Measurements from ENCODE around the gene STX11. TPM values are rescaled to one million over a fixed set of nuclear protein-coding genes. Genes with fewer than 3 reads are reported as not detected.

The STX11 gene
- total RNA-seq, 1 donor from 2014 or later: 26.4 TPM

DNA sequence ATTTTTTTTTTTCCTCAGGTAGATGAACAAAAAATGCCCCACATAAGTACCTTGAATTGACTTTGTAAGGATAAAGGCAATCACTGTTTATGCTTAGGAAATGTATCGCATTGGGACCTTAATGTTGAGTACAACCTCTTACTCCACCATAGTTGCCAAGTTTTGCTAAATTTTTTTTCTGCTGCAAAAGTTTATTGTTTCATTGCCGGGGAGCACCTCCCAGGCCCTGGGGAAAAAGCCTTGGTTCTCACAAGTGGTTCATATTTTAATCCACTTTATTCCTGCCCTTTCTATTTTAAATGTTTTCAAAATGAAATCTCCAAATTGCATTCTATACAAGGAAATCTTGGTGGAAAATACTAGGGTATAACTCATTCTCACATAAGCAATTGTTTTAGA lies 82.5 kb downstream of the STX11 start:
- ChIA-PET CTCF (no interaction called here), POLR2A (no interaction called here)
- ATAC-seq (ENCODE audit: low read depth): no peak
- no peak overlapping the region for H3K27ac Mint-ChIP-seq
- H3K27me3 Mint-ChIP-seq: peaks cover 4% of the 10 kb centered on the region
- no peaks in the 10 kb centered on the region for H3K9me3 Mint-ChIP-seq
- no peaks in the 10 kb centered on the region for H3K4me1 Mint-ChIP-seq
- TF ChIP-seq, protein P1, sequence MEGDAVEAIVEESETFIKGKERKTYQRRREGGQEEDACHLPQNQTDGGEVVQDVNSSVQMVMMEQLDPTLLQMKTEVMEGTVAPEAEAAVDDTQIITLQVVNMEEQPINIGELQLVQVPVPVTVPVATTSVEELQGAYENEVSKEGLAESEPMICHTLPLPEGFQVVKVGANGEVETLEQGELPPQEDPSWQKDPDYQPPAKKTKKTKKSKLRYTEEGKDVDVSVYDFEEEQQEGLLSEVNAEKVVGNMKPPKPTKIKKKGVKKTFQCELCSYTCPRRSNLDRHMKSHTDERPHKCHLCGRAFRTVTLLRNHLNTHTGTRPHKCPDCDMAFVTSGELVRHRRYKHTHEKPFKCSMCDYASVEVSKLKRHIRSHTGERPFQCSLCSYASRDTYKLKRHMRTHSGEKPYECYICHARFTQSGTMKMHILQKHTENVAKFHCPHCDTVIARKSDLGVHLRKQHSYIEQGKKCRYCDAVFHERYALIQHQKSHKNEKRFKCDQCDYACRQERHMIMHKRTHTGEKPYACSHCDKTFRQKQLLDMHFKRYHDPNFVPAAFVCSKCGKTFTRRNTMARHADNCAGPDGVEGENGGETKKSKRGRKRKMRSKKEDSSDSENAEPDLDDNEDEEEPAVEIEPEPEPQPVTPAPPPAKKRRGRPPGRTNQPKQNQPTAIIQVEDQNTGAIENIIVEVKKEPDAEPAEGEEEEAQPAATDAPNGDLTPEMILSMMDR (IDR thresholded peaks at IDR 0.05): no peak
- DNase-seq: no peak
- H3K4me3 Mint-ChIP-seq: no peak overlapping the region
- intact Hi-C loops (cut with micrococcal nuclease): no loop called here
- H3K36me3 Mint-ChIP-seq (ENCODE audit: low read depth): no peaks in the 10 kb centered on the region

DNA sequence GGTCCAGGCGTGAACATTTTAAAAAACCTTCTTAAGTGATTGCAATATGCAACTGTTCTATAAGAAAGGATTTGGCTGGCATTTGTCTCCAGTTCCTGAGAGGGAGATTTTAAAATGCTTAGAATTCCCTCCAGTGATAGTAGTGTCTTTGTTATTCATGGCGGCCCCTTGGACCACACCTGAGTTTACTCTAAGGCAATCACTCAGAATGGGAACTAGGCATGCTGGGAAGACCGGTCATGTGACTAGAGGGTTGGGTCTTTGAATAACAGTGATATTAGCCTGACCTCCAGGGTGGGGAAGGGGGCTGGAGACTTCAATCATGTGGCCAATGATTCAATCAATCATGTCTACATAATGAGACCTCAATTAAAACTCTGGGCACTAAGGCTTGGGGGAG lies 84.1 kb downstream of the STX11 start:
- H3K9me3 Mint-ChIP-seq: no peaks in the 10 kb centered on the region
- no peak overlapping the region for H3K27ac Mint-ChIP-seq
- H3K36me3 Mint-ChIP-seq (ENCODE audit: low read depth): no peaks in the 10 kb centered on the region
- no peak for DNase-seq
- CTCF ChIA-PET: no interaction called here
- TF ChIP-seq, protein P1 (IDR thresholded peaks at IDR 0.05): no peak
- POLR2A ChIA-PET: no interaction called here
- peaks cover 2% of the 10 kb centered on the region for H3K27me3 Mint-ChIP-seq
- no peak overlapping the region for H3K4me3 Mint-ChIP-seq
- ATAC-seq (ENCODE audit: low read depth): no peak
- H3K4me1 Mint-ChIP-seq: no peaks in the 10 kb centered on the region
- intact Hi-C loops (cut with micrococcal nuclease): no loop called here

DNA sequence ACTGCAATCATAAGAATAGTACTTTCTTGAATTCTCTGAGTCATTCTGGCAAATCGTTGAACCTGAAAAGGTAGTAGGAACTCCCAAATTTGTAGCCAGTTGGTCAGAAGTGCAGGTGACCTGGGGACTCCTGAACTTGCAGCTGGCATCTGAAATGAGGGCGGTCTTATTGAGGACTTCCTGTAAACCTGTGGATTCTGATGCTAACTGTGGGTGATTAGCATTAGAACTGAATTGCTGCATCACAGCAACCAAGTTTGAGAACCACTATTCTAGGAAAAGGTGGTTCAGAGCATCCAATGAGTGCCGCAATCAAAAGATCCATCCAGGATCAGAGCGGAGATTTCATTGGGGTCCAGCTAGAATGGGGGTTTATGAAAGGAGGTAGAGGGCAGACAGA lies 84.6 kb downstream of the STX11 start:
- CTCF ChIA-PET: no interaction called here
- intact Hi-C loops (cut with micrococcal nuclease): no loop called here
- TF ChIP-seq, protein P1 (IDR thresholded peaks at IDR 0.05): no peak
- POLR2A ChIA-PET: no interaction called here
- ATAC-seq (ENCODE audit: low read depth) (no peak), DNase-seq (no peak)
- Mint-ChIP-seq H3K27ac (no peak overlapping the region), H3K27me3 (no peaks in the 10 kb centered on the region), H3K9me3 (no peaks in the 10 kb centered on the region), H3K36me3 (ENCODE audit: low read depth) (no peaks in the 10 kb centered on the region), H3K4me3 (no peak overlapping the region), H3K4me1 (no peaks in the 10 kb centered on the region)

Other genes starting within 250 kb of the STX11 start
- gene PLAGL1, start 142.3 kb upstream of the STX11 start, total RNA-seq: 28.5 and 33.5 TPM in 2 replicates
- gene SF3B5, start 54.9 kb upstream of the STX11 start, total RNA-seq: 144 and 147 TPM in 2 replicates
- 52.2 and 53.5 TPM in 2 replicates for gene UTRN, start 134.8 kb downstream of the STX11 start, total RNA-seq

All from activated B cell treated with CpG ODN at 0.5 μM for 24 hours (primary cell).